DMS53 treated with DMSO at 0.1 percent for 48 hours (cell line): ENCODE results near the gene TMEM117.
A peak's percentile ranks its signal among the peaks of the same experiment; 100 is the strongest.
"Not testable (repeated sequence)": the region's sequence is repeated elsewhere in the genome, so short reads cannot be mapped to it uniquely, and the experiment has no call there.

Source experiments
- DNase-seq: peaks from one replicate; lab custom pipeline; 2025; ENCODE audit not compliant: unreplicated experiment; lab: John Stamatoyannopoulos, UW

The TMEM117 gene

DNA sequence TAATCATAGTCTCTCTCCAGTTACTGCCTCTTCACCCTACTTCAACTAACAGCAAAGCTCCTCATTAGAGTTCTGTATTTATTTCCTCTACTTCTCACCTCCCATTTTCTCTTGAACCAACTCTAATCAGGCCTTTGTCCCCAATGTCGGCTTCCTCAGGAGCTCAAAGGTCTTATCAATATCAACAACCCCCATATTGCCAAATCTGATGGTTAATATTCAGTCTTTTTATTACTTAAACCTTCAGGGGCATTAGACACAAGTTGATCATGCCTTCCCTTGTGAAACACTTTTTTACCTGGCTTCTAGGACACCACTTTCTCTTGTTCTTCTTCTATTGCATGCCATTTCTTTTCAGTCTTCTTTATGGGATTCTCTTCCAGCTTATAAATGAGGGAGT, 531.3 kb downstream of the TMEM117 start:
- DNase-seq: no peak

DNA sequence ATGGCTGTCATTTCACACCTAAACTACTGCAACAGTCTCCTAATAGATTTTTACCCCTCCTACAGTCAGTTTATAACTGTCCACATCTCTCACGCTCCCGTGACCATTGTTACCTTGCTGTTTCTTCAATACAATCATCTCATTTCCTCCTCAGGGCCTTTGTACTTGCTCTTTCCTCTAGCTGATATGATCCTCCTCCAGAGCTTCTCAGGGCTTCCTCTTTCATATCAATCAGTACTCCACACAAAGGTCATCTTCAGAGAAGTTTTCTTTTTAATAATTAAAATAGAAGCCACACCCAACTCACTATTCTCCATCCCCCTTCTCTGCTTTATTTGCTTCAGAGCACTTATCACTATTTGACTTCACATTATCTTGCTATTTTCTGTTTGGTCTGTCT, 532.0 kb downstream of the TMEM117 start:
- DNase-seq: no peak

DNA sequence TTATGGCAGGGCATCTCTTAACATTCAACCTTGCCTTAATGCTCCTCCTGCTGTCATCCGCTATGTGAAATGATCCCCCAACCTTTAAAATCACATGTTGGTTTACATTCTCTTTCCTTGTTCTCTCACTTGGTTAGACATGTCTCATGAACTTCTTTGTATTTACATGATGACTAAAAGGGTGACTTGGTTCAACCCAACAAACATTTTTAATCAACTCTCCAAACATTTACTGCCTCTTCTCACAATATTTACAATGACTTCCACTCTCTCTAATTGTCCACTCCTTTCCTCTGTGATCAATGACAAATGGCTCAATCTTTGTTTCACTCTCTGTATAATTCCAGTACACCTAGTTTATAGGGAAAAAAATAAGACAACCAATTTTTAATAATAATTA, 534.1 kb downstream of the TMEM117 start:
- peak; percentile 33 for DNase-seq

DNA sequence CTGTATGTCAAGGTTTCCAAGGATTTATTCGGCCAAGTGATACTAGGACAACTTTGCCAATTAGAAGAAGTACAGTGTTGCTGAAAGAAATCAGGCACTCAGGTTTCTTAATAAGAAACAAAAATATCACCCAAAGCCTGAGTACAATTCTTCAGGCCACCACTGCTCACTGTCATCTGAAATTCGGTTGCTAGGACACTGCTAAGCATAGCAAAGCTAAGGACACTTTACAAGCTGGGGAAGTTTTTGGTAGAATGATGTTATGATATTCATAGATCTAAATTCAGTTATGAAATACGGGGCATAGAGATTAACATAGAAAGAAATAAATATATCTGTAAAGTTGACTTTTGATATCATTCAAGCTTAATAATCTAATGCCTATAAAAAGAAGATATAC, 535.1 kb downstream of the TMEM117 start:
- no peak for DNase-seq

DNA sequence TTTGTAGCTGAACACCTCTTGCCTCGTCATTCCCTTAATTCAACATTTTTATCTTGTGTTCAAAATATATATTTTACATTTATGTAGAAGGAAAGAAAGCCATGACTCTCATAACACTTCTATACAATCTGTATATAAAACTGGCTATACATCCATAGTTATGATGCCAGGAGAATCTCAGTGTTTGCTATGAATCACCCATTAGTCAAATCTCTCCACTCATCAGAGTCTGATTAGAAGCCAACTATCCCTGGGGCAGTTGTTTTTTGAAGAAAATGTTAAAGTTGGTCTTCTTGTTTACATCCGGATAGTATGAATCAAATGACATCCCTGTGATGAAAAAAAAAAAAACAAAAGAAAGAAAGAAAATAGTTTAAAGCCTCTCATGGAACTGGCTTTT, 536.4 kb downstream of the TMEM117 start:
- no peak for DNase-seq

DNA sequence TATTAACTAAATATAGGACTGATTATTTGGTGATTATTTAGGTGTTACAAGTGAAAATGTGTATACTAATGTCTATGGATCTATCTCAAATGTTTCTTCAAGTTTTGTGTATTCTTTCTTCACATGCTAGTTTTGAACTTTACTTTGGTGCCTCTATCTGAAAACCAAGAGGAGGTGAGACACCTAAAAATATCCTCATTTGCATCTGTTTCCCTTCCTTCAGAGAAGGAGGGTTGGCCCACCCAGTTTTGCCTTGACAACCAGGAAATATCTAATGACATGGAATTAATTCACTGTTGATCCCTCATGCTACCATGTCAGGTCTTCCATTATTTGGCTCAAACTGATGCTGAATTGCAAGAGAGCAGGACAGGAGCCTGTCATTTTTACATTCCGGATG, 539.8 kb downstream of the TMEM117 start:
- DNase-seq: no peak

DNA sequence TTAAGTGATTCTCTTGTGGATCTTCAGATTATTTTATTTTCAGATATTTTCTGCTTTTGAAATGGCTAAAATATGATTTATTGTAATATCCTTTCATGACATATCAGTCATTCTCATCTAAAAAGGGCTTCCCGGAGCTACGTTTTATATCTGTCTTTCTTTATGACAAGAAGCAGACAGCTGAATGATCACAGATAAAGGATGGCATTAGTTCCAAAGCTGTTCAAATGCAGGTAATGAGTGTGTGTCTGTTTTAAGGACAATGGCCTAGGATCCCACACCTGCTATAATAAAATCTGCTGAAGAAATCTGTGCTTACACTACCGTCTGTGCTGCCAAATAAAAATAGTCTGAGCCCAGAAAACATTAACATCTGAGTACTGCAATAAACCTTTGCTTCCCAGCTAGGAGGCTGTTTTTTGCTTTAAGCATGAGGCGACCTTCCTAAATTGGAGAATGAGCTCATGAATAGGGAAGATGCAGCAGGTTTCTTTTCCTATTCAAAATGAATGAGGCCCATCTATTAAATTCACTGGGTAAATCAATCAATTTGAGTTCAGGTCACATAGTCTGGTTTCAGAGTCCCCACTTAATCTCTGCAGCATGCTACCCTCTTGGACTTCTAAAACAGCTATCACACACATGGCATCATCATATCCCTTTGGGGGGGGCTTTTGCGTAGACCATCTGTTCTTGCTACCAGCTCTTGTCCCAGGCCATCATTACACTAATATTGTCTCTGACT, 541.7 kb downstream of the TMEM117 start:
- no peak for DNase-seq

DNA sequence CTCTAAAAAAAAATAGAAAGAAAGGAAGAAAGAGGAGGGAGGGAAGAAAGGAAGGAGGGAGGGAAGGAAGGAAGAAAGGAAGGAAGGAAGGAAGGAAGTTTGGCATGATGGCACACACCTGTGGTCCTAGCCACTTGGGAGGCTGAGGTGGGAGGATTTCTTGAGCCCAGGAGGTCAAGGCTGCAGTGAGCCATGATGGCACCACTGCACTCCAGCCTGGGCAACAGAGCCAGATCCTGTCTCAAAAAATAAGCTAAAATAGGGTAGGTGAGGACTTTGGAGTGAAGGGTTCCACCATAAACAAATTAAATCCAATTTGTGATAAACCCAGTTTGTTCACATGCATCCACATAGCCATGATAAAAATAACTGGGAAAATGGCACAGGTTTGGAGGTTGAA, 543.2 kb downstream of the TMEM117 start:
- not testable (repeated sequence) for DNase-seq

DNA sequence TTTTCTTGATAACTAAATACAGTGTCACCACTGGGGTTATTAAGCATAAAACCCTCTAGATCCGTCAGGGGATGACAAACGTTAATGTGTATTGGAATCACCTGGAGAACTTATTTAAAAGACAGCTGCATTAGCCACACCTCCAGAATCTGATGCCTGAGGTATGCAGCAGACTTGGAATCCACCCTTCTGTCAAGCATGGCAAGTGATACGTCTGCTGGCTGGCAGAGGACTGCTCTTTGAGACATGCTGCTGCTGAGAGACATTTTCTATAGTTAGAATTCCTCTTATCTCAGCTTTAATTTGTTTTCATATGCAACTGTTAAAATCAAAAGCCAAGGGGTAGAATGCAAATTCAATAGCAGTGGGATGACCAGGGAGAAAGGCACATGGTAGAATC, 544.0 kb downstream of the TMEM117 start:
- DNase-seq: no peak

DNA sequence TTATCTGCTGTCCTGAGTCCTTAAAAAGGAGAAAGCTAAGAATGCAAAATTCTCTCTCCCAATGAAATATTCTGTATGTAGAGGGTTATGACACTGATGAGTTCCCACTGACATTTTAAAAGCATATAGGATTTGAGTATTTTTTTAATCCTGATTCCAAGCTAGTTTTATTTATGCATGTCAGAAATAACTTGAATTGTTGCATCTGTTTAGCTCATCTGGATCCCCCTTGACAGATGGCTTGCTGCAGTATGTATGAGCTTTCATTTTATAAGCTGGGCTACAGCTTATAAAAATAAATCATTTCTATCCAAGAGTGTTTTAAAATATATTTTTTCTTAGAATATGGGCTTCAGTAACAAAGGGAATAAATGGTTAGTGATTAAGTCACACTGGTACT, 545.0 kb downstream of the TMEM117 start:
- no peak for DNase-seq

DNA sequence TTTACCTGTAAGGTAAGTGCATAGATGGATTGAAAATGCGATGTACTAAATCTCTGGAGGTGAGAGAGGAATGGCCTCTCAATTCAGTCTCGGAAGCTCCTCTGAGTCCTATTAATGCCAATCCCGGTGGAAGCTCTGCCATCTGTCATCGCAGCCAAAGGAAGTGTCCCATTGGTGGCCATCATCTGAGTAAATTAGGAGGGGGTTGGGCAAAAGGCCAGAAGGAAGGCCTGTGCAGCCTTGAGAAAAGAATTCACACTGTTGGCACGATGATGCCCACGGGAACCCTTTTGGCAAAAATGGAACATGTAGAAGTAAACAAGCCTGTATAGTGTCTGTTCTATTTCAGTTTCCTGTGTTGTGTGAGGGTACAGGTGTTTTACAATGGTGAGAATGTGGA, 545.5 kb downstream of the TMEM117 start:
- no peak for DNase-seq

DNA sequence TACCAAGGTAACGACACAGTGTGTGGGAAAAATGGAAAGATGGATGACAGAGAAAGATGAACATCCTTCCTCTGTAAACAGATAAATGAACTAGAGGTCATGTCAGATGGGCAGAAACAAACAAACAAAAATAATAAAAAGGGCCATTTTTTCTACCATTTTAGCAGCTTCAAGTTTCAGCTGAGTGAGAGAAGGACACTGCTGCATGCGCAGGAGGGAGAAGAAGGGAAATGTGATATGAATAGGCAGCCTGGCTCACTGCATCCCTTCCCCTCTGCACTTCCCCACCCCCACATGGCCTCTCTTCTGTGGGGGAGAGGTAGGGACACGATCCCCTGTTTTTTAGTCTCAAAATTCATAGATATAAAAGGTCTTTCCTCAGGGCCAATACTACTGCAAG, 548.3 kb downstream of the TMEM117 start:
- no peak for DNase-seq

DNA sequence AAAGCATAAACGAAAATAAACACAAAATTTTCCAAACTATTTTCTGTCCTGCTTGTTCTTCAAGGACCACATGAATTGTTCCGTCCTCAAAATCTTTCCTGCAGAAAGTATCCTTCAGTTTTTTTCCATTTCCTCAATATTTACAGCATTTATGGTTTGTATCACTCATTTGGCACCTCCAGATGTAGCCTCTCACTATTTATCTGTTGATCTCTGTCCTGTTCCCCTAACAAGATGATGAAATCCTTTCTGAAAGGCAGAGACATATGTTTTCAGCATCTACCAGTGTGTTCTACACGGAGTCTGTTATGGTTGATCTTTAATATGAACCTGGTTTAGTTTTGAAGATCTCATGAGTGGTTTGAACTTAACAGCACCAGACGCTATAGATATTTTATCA, 550.1 kb downstream of the TMEM117 start:
- DNase-seq: no peak

DNA sequence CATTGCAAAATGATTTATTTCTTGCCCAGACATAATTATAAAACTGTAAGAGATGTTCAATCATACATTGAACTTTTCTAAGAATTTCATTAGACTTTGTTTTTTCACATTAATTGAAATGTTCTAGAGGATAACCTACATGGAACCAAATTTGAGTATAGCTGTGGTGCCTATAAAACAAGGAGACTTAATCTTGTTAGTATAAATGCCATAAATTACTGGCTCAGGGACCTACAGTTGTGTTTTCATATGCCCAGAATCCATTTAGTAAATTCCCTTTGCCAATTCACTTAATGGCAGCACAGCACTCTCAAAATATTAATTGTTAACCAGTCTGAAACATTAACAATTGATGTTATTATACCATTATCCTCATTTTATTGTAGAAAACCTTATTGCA, 551.7 kb downstream of the TMEM117 start:
- no peak for DNase-seq

DNA sequence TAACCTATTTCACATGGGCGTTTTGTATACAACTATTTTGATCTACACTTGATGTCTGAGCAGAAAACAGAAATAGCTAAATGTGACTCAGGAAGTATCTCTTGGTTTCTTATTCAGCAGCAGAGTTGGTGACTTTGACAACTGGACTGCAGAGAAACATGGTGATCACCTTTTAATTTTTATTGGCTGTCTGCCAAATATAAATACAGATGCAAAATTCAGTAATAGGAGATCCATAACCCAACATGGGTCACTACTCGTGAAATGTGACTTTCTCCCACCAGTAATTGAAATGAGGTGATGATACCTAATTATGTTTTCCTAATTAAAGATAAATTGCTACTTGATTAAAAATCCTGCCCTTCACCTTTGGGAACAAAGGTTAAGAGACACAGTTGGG, 553.2 kb downstream of the TMEM117 start:
- DNase-seq: no peak

DNA sequence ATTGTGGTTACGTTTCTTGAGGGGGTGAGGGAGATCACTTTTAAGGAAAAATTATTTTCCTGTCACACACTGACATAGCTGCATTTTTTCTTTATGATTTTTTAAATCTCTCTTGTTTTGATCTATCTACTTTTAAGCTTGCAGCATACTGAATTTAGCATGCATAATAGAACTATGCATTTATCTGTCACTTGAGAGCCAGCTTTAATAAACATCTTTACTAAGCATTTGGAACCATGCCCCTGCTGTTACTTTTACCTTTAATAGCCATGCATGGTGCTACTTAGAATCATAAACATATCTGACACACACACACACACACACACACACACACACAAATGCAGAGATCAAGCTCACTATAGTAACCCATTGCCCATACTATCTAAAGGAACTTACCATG, 554.0 kb downstream of the TMEM117 start:
- DNase-seq: no peak

DNA sequence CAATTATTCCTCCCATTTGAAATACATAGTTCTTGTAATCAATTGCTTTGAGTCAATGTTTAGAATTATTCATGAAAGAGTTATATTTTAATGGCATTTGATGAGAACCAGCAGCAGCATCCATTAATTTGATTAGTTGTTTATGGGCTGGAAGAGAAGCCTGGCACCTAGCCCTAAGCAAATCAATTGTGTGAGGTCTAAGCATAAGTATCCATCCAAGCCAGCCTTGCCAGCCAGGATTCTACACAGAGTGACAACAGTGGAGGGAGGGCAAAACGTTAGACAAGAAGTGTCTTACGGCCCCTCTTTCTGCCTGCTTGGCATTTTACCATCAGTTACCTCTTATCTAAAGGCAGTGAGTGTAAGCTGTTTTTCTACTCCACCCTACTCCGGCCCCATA, 561.8 kb downstream of the TMEM117 start:
- no peak for DNase-seq

DNA sequence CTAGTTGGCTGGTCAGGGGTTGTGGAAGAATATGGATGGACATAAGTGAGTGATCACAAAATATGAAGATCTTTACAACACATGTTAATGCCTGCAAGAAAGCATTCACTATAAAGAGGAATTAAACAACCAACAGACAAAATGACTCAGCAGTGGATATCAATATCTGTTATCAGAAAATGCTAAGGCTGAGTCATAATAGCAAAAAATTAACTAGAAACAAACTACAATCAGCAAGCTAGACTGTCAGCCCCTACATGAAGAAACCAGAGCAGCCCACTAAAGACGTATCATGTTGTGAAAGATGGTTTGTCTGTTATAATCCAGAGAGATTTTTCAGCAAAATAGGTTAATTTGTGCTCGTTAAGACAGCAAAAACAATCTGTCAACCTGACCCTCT, 567.3 kb downstream of the TMEM117 start:
- no peak for DNase-seq

DNA sequence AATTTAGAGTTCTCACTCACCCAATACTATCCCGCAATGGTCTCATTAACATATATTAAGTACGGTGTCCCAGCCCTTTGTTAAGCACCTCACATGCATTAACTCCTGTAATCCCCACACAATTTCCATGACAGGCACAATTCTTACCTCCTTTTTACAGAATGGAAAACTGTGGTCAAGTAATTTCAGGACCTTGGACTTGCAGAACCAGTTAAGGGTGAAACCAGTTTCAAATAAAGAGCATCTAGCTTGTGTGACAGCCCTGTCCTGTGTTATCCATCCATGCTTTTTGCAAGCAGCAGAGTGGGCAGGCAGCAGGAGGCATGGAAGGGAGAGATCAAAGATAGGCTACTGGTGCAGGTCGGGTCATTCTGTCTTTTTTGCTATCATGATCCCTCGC, 569.4 kb downstream of the TMEM117 start:
- DNase-seq: no peak

DNA sequence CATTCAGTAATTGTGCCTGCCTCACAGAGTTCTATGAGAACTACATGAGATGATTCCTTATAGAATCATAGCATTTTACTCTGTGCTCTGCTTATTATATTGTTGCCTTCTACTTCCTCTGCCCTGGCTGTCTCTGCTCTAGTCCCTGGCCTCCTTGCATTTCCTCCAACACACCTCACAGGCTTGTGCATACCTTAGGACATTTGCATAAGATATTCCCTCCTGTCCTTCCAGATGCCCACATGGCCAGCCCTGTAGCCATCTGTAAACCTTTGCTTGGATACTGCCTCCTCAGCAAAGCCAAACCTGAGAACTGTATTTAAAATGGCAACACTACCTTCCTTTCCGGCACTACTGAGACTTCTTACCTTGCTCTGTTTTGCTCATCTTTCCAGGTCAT, 586.7 kb downstream of the TMEM117 start:
- DNase-seq: no peak

DNA sequence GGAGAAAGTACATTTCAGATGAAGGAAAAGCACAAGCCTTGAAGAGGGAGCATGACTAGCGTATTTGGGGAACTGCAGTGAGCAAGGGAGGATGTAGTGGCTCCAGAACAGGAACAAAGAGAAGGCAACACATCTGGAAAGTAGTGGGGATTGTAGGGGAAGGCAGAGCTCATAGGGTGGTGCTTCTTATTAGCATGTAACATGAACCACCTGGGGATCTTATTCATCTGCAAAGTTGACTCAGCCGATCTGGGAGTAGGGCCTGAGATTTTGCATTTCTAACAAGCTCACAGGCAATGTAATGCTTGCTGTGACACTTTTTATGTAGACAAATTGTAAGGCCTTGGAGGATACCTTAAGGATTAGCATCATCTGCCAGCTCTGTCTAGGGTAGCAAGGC, 592.9 kb downstream of the TMEM117 start:
- no peak for DNase-seq

DNA sequence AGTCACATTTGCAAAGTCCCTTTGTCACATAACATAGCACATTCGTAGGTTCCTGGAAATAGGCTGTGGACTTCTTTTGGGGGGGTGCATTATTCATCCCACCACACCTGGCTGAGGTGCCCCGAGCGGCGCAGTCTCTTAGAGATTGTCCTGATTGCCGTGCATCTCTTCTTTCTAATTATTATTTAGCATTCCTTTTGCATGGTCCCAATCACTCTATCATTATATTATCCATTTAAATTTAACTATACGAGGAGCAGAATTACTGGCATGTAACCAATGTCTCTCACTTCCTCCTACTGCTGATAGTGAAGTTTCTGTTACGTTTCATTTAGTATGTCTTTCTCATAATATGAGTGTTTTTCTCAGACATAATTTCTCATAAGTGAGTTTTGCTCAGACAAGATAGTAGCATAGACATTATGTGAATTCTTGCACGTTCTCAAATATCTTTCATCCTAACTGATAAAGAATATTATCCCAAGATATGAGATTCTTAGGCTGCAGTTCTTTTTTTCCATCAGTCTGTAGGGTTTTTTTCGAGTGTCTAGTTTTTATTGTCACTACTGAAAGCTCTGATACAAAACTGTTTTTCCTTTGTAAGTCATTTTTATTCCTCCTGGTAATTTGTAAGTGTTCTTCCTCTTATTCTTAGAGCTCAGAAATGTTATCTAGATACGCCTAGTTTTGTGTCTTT, 595.9 kb downstream of the TMEM117 start:
- DNase-seq: no peak

DNA sequence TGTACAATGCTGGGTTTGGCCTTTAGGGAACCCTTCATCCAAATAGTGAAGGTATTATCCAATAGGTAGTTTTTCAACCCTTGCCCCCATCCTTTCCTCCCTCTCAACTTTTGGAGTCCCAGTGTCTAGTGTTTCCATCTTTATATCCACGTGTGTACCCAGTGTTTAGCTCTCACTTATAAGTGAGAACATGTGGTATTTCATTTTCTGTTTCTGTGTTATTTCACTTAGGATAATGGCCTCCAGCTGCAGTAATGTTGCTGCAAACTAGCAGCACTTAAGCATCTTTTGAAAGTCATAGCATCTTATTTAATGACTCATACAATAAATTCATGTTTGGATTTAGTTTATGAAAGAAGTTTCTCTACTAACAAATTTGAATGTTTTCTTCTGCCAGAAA, 597.8 kb downstream of the TMEM117 start:
- no peak for DNase-seq
